K562 (cell line): ENCODE measurements around the gene OBSCN. TPM values are rescaled to one million over a fixed set of nuclear protein-coding genes. Genes with fewer than 3 reads are reported as not detected.

Experiments
- ATF7 ChIP-seq: fragments of 450-650 bp; IDR thresholded peaks from 2 replicates; pipeline ENCODE4 v1.7.1; 2014; ENCODE audit warnings: mild to moderate bottlenecking, moderate library complexity
- BRCA1 ChIP-seq, 2 experiments: fragments of 450-650 bp in 1 of 2; sonication (generic) in 1 of 2; formaldehyde crosslinking in 1 of 2; IDR thresholded peaks; 2 replicates each; pipeline versions ENCODE4 v1.5.0 to v1.6.1; 2017 to 2020; ENCODE audit warnings: mild to moderate bottlenecking in 1 of 2, missing genetic modification reagents in 1 of 2
- CEBPG ChIP-seq, 3 experiments: fragments of 200-800 bp in 1 of 3; sonication (Bioruptor generic) in 1 of 3; sonication (generic) in 1 of 3; formaldehyde crosslinking in 1 of 3; IDR thresholded peaks in 2 of 3; conservative IDR thresholded peaks in 1 of 3; 2 replicates each; pipeline versions ENCODE4 v1.6.1 to v1.8.0; 2016 to 2022; ENCODE audit warnings: missing compliant biosample characterization in 2 of 3, missing genetic modification characterization in 2 of 3, mild to moderate bottlenecking in 1 of 3, missing genetic modification reagents in 1 of 3
- HLTF ChIP-seq: fragments of 450-650 bp; IDR thresholded peaks from 2 replicates; pipeline ENCODE4 v1.6.1; 2016
- MYC ChIP-seq, 2 experiments: fragments of 250-450 bp in 1 of 2; sonication (Bioruptor Pico) in 1 of 2; IDR thresholded peaks; 2 replicates each; pipeline versions ENCODE4 v1.5.1 to v1.6.1; 2012 to 2021; ENCODE audit warnings: low read depth in 2 of 2, borderline replicate concordance in 1 of 2, improper control_type of control experiment in 1 of 2, low read length in 1 of 2, mild to moderate bottlenecking in 1 of 2, moderate library complexity in 1 of 2
- NRF1 ChIP-seq, 2 experiments: fragments of 450-650 bp; IDR thresholded peaks in 1 of 2; conservative IDR thresholded peaks in 1 of 2; 2 replicates each; pipeline ENCODE4 v1.6.1; 2014; ENCODE audit warnings: mild to moderate bottlenecking in 2 of 2
- polyA plus RNA-seq, 8 experiments: library from polyadenylated mRNA; depleted of rRNA in 4 of 8; stranded (reverse) in 5 of 8; unstranded in 3 of 8; fragments of >200 nt; fragmentation: Nextera tagmentation in 2 of 8; fragmentation: Illumina TruSeq in 1 of 8; extraction: Ambion mirVana in 2 of 8; extraction: Trizol in 1 of 8; gene quantifications; 2 replicates each; pipeline versions ENCODE4 v1.2.1 to v1.2.3, GENCODE V29; 2011 to 2014; ENCODE audit warnings: inconsistent platforms in 1 of 8, missing spikeins in 1 of 8
- total RNA-seq, 7 experiments: library from RNA; depleted of rRNA in 6 of 7; stranded (reverse); fragments of >200 nt in 6 of 7; fragmentation: Illumina TruSeq in 2 of 7; extraction: Trizol in 2 of 7; gene quantifications; 2 replicates each; pipeline versions ENCODE4 v1.2.1 to v1.2.3, GENCODE V29; 2011 to 2021; ENCODE audit warnings: low replicate concordance in 1 of 7
- TF ChIP-seq, protein P1 (sequence below): fragments of 450-650 bp; IDR thresholded peaks from 2 replicates; pipeline ENCODE4 v1.6.1; 2016; ENCODE audit warnings: mild to moderate bottlenecking, moderate library complexity
- TF ChIP-seq, protein P2 (sequence below): fragments of 450-650 bp; formaldehyde crosslinking; IDR thresholded peaks from 2 replicates; pipeline ENCODE4 v1.4.0; 2020; ENCODE audit warnings: mild to moderate bottlenecking, moderate library complexity
- TF ChIP-seq, protein P3 (sequence below): sonication (generic); formaldehyde crosslinking; IDR thresholded peaks from 2 replicates; pipeline ENCODE4 v1.8.0; 2022; ENCODE audit warnings: mild to moderate bottlenecking, missing genetic modification reagents, borderline replicate concordance

Gene OBSCN
- total and polyA plus RNA-seq, 9 of the 15 experiments (the other 6 are each of a cell fraction or from before 2014, with no cell fraction given), result 0.18 to 19.7 (median 3.6) TPM

DNA sequence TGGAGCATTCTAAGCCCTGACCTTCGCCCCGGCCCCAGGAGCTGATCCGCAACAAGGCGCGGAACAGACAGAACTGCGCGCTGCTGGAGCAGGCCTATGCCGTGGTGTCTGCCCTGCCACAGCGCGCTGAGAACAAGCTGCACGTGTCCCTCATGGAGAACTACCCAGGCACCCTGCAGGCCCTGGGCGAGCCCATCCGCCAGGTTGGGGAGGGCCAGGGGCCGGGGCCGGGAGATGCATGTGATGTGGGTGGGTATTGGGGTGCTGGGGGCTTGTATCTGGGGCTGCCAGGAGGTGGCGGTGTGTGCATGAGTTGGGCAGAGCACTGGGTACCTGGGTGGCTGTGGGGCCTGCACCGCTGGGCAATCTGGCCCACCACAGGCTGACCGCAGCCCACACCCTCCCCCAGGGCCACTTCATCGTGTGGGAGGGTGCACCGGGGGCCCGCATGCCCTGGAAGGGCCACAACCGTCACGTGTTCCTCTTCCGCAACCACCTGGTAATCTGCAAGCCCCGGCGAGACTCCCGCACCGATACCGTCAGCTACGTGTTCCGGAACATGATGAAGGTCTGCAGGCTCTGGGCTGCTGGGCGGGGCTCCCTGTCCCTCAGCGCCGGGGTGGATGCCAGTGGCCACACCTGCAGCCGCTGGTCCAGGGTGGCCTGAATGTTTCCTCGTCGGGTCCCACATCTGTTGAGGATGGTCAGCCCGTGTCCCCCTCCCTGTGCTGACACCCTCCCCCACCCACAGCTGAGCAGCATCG, 133.0 kb downstream of the OBSCN start (continued):
- TF ChIP-seq, protein P1, sequence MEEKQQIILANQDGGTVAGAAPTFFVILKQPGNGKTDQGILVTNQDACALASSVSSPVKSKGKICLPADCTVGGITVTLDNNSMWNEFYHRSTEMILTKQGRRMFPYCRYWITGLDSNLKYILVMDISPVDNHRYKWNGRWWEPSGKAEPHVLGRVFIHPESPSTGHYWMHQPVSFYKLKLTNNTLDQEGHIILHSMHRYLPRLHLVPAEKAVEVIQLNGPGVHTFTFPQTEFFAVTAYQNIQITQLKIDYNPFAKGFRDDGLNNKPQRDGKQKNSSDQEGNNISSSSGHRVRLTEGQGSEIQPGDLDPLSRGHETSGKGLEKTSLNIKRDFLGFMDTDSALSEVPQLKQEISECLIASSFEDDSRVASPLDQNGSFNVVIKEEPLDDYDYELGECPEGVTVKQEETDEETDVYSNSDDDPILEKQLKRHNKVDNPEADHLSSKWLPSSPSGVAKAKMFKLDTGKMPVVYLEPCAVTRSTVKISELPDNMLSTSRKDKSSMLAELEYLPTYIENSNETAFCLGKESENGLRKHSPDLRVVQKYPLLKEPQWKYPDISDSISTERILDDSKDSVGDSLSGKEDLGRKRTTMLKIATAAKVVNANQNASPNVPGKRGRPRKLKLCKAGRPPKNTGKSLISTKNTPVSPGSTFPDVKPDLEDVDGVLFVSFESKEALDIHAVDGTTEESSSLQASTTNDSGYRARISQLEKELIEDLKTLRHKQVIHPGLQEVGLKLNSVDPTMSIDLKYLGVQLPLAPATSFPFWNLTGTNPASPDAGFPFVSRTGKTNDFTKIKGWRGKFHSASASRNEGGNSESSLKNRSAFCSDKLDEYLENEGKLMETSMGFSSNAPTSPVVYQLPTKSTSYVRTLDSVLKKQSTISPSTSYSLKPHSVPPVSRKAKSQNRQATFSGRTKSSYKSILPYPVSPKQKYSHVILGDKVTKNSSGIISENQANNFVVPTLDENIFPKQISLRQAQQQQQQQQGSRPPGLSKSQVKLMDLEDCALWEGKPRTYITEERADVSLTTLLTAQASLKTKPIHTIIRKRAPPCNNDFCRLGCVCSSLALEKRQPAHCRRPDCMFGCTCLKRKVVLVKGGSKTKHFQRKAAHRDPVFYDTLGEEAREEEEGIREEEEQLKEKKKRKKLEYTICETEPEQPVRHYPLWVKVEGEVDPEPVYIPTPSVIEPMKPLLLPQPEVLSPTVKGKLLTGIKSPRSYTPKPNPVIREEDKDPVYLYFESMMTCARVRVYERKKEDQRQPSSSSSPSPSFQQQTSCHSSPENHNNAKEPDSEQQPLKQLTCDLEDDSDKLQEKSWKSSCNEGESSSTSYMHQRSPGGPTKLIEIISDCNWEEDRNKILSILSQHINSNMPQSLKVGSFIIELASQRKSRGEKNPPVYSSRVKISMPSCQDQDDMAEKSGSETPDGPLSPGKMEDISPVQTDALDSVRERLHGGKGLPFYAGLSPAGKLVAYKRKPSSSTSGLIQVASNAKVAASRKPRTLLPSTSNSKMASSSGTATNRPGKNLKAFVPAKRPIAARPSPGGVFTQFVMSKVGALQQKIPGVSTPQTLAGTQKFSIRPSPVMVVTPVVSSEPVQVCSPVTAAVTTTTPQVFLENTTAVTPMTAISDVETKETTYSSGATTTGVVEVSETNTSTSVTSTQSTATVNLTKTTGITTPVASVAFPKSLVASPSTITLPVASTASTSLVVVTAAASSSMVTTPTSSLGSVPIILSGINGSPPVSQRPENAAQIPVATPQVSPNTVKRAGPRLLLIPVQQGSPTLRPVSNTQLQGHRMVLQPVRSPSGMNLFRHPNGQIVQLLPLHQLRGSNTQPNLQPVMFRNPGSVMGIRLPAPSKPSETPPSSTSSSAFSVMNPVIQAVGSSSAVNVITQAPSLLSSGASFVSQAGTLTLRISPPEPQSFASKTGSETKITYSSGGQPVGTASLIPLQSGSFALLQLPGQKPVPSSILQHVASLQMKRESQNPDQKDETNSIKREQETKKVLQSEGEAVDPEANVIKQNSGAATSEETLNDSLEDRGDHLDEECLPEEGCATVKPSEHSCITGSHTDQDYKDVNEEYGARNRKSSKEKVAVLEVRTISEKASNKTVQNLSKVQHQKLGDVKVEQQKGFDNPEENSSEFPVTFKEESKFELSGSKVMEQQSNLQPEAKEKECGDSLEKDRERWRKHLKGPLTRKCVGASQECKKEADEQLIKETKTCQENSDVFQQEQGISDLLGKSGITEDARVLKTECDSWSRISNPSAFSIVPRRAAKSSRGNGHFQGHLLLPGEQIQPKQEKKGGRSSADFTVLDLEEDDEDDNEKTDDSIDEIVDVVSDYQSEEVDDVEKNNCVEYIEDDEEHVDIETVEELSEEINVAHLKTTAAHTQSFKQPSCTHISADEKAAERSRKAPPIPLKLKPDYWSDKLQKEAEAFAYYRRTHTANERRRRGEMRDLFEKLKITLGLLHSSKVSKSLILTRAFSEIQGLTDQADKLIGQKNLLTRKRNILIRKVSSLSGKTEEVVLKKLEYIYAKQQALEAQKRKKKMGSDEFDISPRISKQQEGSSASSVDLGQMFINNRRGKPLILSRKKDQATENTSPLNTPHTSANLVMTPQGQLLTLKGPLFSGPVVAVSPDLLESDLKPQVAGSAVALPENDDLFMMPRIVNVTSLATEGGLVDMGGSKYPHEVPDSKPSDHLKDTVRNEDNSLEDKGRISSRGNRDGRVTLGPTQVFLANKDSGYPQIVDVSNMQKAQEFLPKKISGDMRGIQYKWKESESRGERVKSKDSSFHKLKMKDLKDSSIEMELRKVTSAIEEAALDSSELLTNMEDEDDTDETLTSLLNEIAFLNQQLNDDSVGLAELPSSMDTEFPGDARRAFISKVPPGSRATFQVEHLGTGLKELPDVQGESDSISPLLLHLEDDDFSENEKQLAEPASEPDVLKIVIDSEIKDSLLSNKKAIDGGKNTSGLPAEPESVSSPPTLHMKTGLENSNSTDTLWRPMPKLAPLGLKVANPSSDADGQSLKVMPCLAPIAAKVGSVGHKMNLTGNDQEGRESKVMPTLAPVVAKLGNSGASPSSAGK, result peak; percentile 92
- TF ChIP-seq MYC (IDR thresholded peaks at IDR 0.05; ENCODE audit: low read depth, low read length) (peak; percentile 87), MYC (CRISPR knock-in tag; IDR thresholded peaks at IDR 0.05; ENCODE audit: borderline replicate concordance, low read depth) (peak; percentile 78; the same call in 1 of the 2 replicates), ATF7 (peak; percentile 91), HLTF (0 out of 2 replicates have a peak, but pooled peaks have one; percentile 38), NRF1 (conservative IDR thresholded peaks at IDR 0.05 in 1 of 2, IDR thresholded peaks at IDR 0.05 in 1 of 2) (peak; percentile 42 to 57; a peak in 3 of 4 replicates), BRCA1 (IDR thresholded peaks at IDR 0.05) (no peak), BRCA1 (CRISPR knock-in tag; IDR thresholded peaks at IDR 0.05) (no peak), CEBPG (CRISPR knock-in tag; IDR thresholded peaks at IDR 0.05) (peak; percentile 76), CEBPG (tag; conservative IDR thresholded peaks at IDR 0.05 in 1 of 2, IDR thresholded peaks at IDR 0.05 in 1 of 2) (peak in 1 of 2 experiments; percentile 58; a peak in 3 of 4 replicates)
- TF ChIP-seq, protein P2, sequence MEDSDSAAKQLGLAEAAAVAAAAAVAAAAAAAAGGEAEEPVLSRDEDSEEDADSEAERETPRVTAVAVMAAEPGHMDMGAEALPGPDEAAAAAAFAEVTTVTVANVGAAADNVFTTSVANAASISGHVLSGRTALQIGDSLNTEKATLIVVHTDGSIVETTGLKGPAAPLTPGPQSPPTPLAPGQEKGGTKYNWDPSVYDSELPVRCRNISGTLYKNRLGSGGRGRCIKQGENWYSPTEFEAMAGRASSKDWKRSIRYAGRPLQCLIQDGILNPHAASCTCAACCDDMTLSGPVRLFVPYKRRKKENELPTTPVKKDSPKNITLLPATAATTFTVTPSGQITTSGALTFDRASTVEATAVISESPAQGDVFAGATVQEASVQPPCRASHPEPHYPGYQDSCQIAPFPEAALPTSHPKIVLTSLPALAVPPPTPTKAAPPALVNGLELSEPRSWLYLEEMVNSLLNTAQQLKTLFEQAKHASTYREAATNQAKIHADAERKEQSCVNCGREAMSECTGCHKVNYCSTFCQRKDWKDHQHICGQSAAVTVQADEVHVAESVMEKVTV (CRISPR knock-in tag), result peak; percentile 61; the same call in 1 of the 2 replicates
- TF ChIP-seq, protein P3, sequence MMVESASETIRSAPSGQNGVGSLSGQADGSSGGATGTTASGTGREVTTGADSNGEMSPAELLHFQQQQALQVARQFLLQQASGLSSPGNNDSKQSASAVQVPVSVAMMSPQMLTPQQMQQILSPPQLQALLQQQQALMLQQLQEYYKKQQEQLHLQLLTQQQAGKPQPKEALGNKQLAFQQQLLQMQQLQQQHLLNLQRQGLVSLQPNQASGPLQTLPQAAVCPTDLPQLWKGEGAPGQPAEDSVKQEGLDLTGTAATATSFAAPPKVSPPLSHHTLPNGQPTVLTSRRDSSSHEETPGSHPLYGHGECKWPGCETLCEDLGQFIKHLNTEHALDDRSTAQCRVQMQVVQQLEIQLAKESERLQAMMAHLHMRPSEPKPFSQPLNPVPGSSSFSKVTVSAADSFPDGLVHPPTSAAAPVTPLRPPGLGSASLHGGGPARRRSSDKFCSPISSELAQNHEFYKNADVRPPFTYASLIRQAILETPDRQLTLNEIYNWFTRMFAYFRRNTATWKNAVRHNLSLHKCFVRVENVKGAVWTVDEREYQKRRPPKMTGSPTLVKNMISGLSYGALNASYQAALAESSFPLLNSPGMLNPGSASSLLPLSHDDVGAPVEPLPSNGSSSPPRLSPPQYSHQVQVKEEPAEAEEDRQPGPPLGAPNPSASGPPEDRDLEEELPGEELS, result no peak
